Activated CD4-positive, alpha-beta T cell treated with anti-CD3 and anti-CD28 coated beads, Interleukin-2, Interleukin-4, amounts not matched to agents 100 ng/mL and 50 ng/mL, durations not matched to agents 16 hours and 8 hours (primary cell): ENCODE results near the gene ANK2.

Experiments used
- DNase-seq: peaks from one replicate; pipeline ENCODE4 v3.0.0-alpha.2; 2020; ENCODE audit warnings: low spot score

ANK2 gene

GRCh38 chr4:113398441-113399143, 349.1 kb downstream of the ANK2 start:
- DNase-seq: no peak

- no peak for DNase-seq
Observed at GRCh38 chr4:113404167-113404571, 354.7 kb downstream of the ANK2 start.

GRCh38 chr4:113404841-113405240, 355.4 kb downstream of the ANK2 start:
- DNase-seq: no peak

GRCh38 chr4:113405874-113406722, 356.6 kb downstream of the ANK2 start:
- DNase-seq: no peak

GRCh38 chr4:113406723-113407016, 357.2 kb downstream of the ANK2 start:
- DNase-seq: no peak

- no peak for DNase-seq
Observed at GRCh38 chr4:113407409-113407808, 358.0 kb downstream of the ANK2 start.

- no peak for DNase-seq
Observed at GRCh38 chr4:113409181-113409580, 359.7 kb downstream of the ANK2 start.

- DNase-seq: no peak
Observed at GRCh38 chr4:113410686-113411085, 361.2 kb downstream of the ANK2 start.

GRCh38 chr4:113411496-113411938, 362.1 kb downstream of the ANK2 start:
- no peak for DNase-seq

GRCh38 chr4:113419631-113420030, 370.2 kb downstream of the ANK2 start:
- no peak for DNase-seq

GRCh38 chr4:113420938-113421337, 371.5 kb downstream of the ANK2 start:
- DNase-seq: no peak

GRCh38 chr4:113423631-113424030, 374.2 kb downstream of the ANK2 start:
- no peak for DNase-seq

- DNase-seq: no peak
Observed at GRCh38 chr4:113433116-113433515, 383.7 kb downstream of the ANK2 start.
